ENCODE results near the gene JAKMIP1. TPM values are rescaled to one million over a fixed set of nuclear protein-coding genes. Genes with fewer than 3 reads are reported as not detected.
A peak's percentile ranks its signal among the peaks of the same experiment; 100 is the strongest.

The JAKMIP1 gene
- total and polyA plus RNA-seq, 12 donors: 0.14 to 5.3 (median 2.9) TPM; not detected in 2

DNA sequence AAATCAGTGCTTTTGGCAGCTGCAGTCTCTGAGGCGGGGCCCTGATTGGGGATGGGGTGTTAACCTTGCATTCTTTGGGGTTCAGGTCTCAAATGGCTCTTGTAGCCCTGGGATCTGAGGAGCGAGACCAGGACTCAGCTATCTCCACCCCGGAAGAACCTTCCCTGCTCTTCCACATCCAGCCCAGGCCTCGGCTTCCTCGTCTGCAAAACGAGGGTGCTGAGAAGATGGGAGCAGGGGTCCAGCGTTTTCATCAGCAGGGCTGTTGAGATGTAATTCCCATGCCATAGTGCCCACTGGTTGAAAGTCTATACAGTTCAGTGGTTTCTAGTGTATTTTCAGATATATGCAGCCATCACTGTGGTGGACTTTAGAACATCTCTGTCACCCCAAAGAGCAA lies 34.7 kb upstream of the JAKMIP1 start:
- intact Hi-C loops (cut with DNase I): no loop called here
- Histone ChIP-seq H3K4me1 (replicated peaks in 1 of 2) (no peaks in the 10 kb centered on the region), H3K9me3 (replicated peaks in 1 of 3) (no peaks in the 10 kb centered on the region), H3K36me3 (replicated peaks in 1 of 2) (no peaks in the 10 kb centered on the region), H3K27me3 (no peaks in the 10 kb centered on the region), H3K4me3 (no peak overlapping the region), H3K27ac (no peak overlapping the region)
- DNase-seq: peak in 1 of 7 donors; percentile 20
- WGBS, 4 donors: 81 to 82% (median 81%) methylated on average over 7 of the region's 7 CpGs
- TF ChIP-seq POLR2A (IDR thresholded peaks at IDR 0.05): no peak
- TF ChIP-seq, protein P1, sequence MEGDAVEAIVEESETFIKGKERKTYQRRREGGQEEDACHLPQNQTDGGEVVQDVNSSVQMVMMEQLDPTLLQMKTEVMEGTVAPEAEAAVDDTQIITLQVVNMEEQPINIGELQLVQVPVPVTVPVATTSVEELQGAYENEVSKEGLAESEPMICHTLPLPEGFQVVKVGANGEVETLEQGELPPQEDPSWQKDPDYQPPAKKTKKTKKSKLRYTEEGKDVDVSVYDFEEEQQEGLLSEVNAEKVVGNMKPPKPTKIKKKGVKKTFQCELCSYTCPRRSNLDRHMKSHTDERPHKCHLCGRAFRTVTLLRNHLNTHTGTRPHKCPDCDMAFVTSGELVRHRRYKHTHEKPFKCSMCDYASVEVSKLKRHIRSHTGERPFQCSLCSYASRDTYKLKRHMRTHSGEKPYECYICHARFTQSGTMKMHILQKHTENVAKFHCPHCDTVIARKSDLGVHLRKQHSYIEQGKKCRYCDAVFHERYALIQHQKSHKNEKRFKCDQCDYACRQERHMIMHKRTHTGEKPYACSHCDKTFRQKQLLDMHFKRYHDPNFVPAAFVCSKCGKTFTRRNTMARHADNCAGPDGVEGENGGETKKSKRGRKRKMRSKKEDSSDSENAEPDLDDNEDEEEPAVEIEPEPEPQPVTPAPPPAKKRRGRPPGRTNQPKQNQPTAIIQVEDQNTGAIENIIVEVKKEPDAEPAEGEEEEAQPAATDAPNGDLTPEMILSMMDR (IDR thresholded peaks at IDR 0.05): no peak

DNA sequence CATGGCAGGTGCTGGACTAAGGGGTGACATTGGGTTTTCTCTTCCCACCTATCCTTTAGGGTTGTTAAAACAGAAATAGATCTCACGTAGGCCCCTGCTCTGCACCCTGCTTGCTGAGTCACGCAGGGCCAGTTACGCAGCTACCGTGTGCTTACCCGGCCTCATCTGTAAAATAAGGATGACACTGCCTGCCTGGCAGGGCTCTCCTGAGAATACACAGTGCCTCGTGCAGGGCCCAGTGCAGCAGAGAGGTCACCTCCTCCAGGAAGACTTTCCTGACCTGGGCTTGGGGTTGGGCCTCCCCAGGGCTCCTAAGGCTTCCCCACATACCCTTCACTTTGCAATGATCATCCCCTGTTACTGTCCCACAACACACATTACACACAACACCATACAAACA lies 33.6 kb upstream of the JAKMIP1 start:
- Histone ChIP-seq H3K36me3 (replicated peaks in 1 of 2) (no peaks in the 10 kb centered on the region), H3K4me1 (replicated peaks in 1 of 2) (no peaks in the 10 kb centered on the region), H3K27me3 (no peaks in the 10 kb centered on the region), H3K9me3 (replicated peaks in 1 of 3) (no peaks in the 10 kb centered on the region), H3K4me3 (no peak overlapping the region), H3K27ac (no peak overlapping the region)
- intact Hi-C loops (cut with DNase I): no loop called here
- TF ChIP-seq POLR2A (IDR thresholded peaks at IDR 0.05): no peak
- TF ChIP-seq, protein P1 (IDR thresholded peaks at IDR 0.05): no peak
- DNase-seq: peak in 1 of 7 donors; percentile 20
- 60 to 87% (median 79%) methylated on average over 6 of the region's 6 CpGs for WGBS, 4 donors

DNA sequence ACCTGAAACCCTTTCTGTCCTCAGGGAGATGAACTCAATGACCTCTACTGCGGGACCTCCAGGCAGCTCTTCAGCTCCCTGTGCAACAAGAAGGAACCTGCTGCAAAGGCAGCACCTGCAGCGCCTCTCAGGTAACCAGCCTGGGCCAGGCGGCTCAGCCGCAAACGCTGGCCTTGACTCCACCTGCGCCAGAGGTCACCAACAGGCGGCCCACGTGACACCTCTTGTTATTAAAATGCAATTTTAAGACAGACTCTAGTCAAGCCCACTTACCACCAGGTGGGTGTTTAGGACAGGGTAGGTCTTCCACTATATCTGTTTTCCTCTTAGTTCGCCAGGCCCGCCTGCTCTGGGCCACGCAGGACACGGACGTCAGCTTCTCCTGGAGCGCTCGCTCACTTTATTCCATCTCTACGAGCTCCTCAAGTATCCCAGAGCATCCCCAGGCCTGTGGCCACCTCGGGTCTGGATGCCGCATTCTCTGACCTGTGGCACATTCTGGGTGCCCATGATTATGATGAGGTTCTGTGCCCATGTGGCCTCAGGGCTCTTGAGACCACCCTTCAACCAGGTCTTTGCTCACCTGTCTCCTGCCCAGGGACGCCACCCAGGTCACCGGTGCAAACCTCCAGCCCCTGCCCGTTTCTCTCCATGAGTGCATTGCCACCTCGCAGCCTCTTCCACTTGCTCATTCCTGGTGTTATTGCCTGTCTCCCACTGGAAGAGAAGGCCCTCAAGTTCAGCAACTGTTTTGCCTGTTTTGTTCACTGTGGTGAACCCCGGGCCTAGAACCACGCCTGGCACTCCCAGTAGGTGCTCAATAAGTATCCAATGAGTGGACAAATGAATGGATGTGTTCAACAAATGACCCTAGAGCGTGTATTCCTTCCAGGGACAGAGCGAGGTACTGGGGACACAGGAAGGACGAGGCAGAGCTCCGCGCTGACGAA lies 32.8 kb upstream of the JAKMIP1 start:
- Histone ChIP-seq H3K4me1 (replicated peaks in 1 of 2) (no peaks in the 10 kb centered on the region), H3K36me3 (replicated peaks in 1 of 2) (no peaks in the 10 kb centered on the region), H3K27ac (no peak overlapping the region), H3K4me3 (no peak overlapping the region), H3K9me3 (replicated peaks in 1 of 3) (no peaks in the 10 kb centered on the region), H3K27me3 (no peaks in the 10 kb centered on the region)
- intact Hi-C loops (cut with DNase I): no loop called here
- TF ChIP-seq, protein P1 (IDR thresholded peaks at IDR 0.05): no peak
- no peak for TF ChIP-seq POLR2A (IDR thresholded peaks at IDR 0.05)
- WGBS, 4 donors: 85 to 90% (median 88%) methylated on average over 27 to 30 of the region's 30 CpGs
- DNase-seq: peak in 1 of 7 donors; percentile 36

DNA sequence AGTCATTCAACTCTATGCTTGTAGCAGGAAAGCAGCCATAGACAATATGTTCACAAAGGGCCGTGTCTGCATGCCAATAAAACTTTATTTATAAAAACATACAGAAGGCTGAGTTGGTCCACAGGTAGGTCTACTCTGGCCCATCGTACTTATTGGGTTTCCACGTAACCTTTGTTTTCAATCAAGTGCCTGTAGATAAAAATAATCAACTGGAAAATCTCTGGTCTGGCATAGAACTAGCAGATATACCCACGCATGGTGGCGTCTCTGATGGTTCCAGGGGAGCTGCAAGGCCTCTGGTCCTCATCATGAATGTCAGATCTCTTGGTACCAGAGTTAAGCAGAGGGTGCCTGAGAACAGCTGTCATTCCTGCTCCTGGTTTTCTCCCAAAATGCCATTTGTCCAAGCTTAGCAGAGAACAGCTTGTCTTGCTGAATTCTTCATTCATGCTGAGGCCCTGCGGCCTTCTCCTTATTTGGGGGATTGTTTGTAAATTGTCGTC lies 31.4 kb upstream of the JAKMIP1 start:
- WGBS, 4 donors: 72 to 79% (median 78%) methylated on average over 7 of the region's 7 CpGs
- no peaks in the 10 kb centered on the region for H3K4me1 ChIP-seq (replicated peaks in 1 of 2)
- TF ChIP-seq, protein P1 (IDR thresholded peaks at IDR 0.05): no peak
- no peak for TF ChIP-seq POLR2A (IDR thresholded peaks at IDR 0.05)

More for the DNA sequence above, 31.4 kb upstream of the JAKMIP1 start:
- H3K9me3 ChIP-seq (replicated peaks in 1 of 3): no peaks in the 10 kb centered on the region
- no peaks in the 10 kb centered on the region for H3K27me3 ChIP-seq
- intact Hi-C loops (cut with DNase I): no loop called here
- no peak overlapping the region for H3K4me3 ChIP-seq
- peak in 1 of 7 donors; percentile 30 for DNase-seq
- no peaks in the 10 kb centered on the region for H3K36me3 ChIP-seq (replicated peaks in 1 of 2)
- H3K27ac ChIP-seq: no peak overlapping the region
